DOHH2 (cell line): ENCODE data around the gene SPACA7.

Source experiments
- H3F3A ChIP-seq: fragments of 200-600 bp; sonication (generic), shearing (Covaris generic); 2 replicates; pipeline ENCODE4 v1.6.0; 2016; ENCODE audit warnings: antibody characterized with exemption, mild to moderate bottlenecking; ENCODE audit not compliant: control insufficient read depth, insufficient read depth
- H3K27ac ChIP-seq: fragments of 200-600 bp; sonication (generic); 2 replicates; pipeline ENCODE4 v1.5.1; 2014; ENCODE audit warnings: low read depth, mild to moderate bottlenecking, low read length, moderate library complexity
- H3K27me3 ChIP-seq: fragments of 200-600 bp; sonication (generic); 2 replicates; pipeline ENCODE4 v1.6.1; 2014; ENCODE audit warnings: mild to moderate bottlenecking, low read length, mixed read lengths; ENCODE audit not compliant: control insufficient read depth
- H3K36me3 ChIP-seq: fragments of 200-600 bp; sonication (generic); 2 replicates; pipeline ENCODE4 v1.6.1; 2014; ENCODE audit warnings: mild to moderate bottlenecking, low read length, moderate library complexity, mixed read lengths; ENCODE audit not compliant: control insufficient read depth
- H3K4me1 ChIP-seq: fragments of 200-600 bp; sonication (generic); 2 replicates; pipeline ENCODE4 v1.6.1; 2014; ENCODE audit warnings: mild to moderate bottlenecking, low read length, mixed read lengths; ENCODE audit not compliant: control insufficient read depth
- H3K4me2 ChIP-seq: fragments of 200-600 bp; sonication (generic); 2 replicates; pipeline ENCODE4 v1.6.0; 2014; ENCODE audit warnings: mild to moderate bottlenecking, low read length, moderate library complexity
- H3K4me3 ChIP-seq: fragments of 200-600 bp; sonication (generic); 2 replicates; pipeline ENCODE4 v1.5.1; 2014; ENCODE audit warnings: mild to moderate bottlenecking, low read length, mixed read lengths
- H3K79me2 ChIP-seq: fragments of 200-600 bp; sonication (generic); 2 replicates; pipeline ENCODE4 v1.6.1; 2014; ENCODE audit warnings: mild to moderate bottlenecking, low read length, mixed read lengths; ENCODE audit not compliant: control insufficient read depth
- H3K9me2 ChIP-seq: fragments of 200-600 bp; sonication (generic); replicated peaks from 2 replicates; pipeline ENCODE4 v1.6.1; 2014; ENCODE audit warnings: mild to moderate bottlenecking, low read length, mixed read lengths; ENCODE audit not compliant: control insufficient read depth
- H3K9me3 ChIP-seq: fragments of 200-600 bp; sonication (generic); 2 replicates; pipeline ENCODE4 v1.6.1; 2014; ENCODE audit warnings: antibody characterized with exemption, low read length, mixed read lengths; ENCODE audit not compliant: control insufficient read depth, insufficient read depth
- H4K20me1 ChIP-seq: fragments of 200-600 bp; sonication (generic); 2 replicates; pipeline ENCODE4 v1.6.0; 2014; ENCODE audit warnings: low read depth, mild to moderate bottlenecking, antibody characterized with exemption, low read length, moderate library complexity; ENCODE audit not compliant: control insufficient read depth, insufficient read depth
- EZH2phosphoT487 ChIP-seq: fragments of 200-600 bp; sonication (generic); IDR thresholded peaks from 2 replicates; pipeline ENCODE4 v1.6.1; 2017; ENCODE audit warnings: borderline replicate concordance, mild to moderate bottlenecking, antibody characterized with exemption, low read length, moderate library complexity, mixed read lengths
- TF ChIP-seq, protein P1 (sequence below): fragments of 200-600 bp; sonication (generic); IDR thresholded peaks from one replicate; pipeline ENCODE4 v1.5.1; 2014; ENCODE audit warnings: antibody characterized with exemption, mild to moderate bottlenecking, low read depth, low read length; ENCODE audit not compliant: poor library complexity, severe bottlenecking

The SPACA7 gene

GRCh38 chr13:112438094-112438493, 61.9 kb downstream of the SPACA7 start:
- H3K4me1 ChIP-seq: no peaks in the 10 kb centered on the region
- H3K4me3 ChIP-seq: no peak overlapping the region
- H3F3A ChIP-seq: no peaks in the 10 kb centered on the region
- no peaks in the 10 kb centered on the region for H3K9me2 ChIP-seq
- no peaks in the 10 kb centered on the region for H3K36me3 ChIP-seq
- H3K27me3 ChIP-seq: no peaks in the 10 kb centered on the region
- TF ChIP-seq, protein P1, sequence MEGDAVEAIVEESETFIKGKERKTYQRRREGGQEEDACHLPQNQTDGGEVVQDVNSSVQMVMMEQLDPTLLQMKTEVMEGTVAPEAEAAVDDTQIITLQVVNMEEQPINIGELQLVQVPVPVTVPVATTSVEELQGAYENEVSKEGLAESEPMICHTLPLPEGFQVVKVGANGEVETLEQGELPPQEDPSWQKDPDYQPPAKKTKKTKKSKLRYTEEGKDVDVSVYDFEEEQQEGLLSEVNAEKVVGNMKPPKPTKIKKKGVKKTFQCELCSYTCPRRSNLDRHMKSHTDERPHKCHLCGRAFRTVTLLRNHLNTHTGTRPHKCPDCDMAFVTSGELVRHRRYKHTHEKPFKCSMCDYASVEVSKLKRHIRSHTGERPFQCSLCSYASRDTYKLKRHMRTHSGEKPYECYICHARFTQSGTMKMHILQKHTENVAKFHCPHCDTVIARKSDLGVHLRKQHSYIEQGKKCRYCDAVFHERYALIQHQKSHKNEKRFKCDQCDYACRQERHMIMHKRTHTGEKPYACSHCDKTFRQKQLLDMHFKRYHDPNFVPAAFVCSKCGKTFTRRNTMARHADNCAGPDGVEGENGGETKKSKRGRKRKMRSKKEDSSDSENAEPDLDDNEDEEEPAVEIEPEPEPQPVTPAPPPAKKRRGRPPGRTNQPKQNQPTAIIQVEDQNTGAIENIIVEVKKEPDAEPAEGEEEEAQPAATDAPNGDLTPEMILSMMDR: no peak
- no peak for TF ChIP-seq EZH2phosphoT487
- H3K27ac ChIP-seq: no peak overlapping the region
- H3K9me3 ChIP-seq: no peaks in the 10 kb centered on the region
- no peaks in the 10 kb centered on the region for H4K20me1 ChIP-seq
- no peak overlapping the region for H3K4me2 ChIP-seq
- H3K79me2 ChIP-seq: no peaks in the 10 kb centered on the region

DNA sequence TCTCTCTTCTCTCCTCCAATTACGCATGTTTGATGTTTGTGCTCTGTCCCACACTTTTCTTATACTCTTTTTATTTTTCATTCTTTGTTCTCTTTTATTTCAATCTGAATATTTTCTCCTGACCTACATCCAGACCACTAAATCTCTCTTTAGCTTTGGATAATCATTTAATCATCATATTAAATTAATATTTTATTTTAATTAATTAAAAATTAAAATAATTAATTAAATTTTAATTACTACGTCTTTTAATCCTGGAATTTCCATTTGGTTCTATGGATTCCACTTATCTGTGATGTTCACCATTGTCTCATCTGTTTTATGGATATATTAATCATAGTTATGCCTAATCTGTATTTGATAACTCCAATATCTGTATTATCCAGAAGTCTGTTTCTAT, 62.4 kb downstream of the SPACA7 start:
- Histone ChIP-seq H3K4me3 (no peak overlapping the region), H3K9me3 (no peaks in the 10 kb centered on the region), H3K9me2 (no peaks in the 10 kb centered on the region), H3F3A (no peaks in the 10 kb centered on the region), H3K4me2 (no peak overlapping the region), H3K27ac (no peak overlapping the region), H3K27me3 (no peaks in the 10 kb centered on the region), H3K79me2 (no peaks in the 10 kb centered on the region), H3K36me3 (no peaks in the 10 kb centered on the region), H4K20me1 (no peaks in the 10 kb centered on the region), H3K4me1 (no peaks in the 10 kb centered on the region)
- TF ChIP-seq, protein P1: no peak
- no peak for TF ChIP-seq EZH2phosphoT487

GRCh38 chr13:112441226-112441625, 65.1 kb downstream of the SPACA7 start:
- H3K79me2 ChIP-seq: no peaks in the 10 kb centered on the region
- no peak overlapping the region for H3K4me3 ChIP-seq
- no peaks in the 10 kb centered on the region for H3F3A ChIP-seq
- H3K9me3 ChIP-seq: no peaks in the 10 kb centered on the region
- H3K9me2 ChIP-seq: no peaks in the 10 kb centered on the region
- TF ChIP-seq EZH2phosphoT487: no peak
- TF ChIP-seq, protein P1: no peak
- no peaks in the 10 kb centered on the region for H3K27me3 ChIP-seq
- H3K4me1 ChIP-seq: no peaks in the 10 kb centered on the region
- no peaks in the 10 kb centered on the region for H3K36me3 ChIP-seq
- H3K4me2 ChIP-seq: no peak overlapping the region
- H4K20me1 ChIP-seq: no peaks in the 10 kb centered on the region
- no peak overlapping the region for H3K27ac ChIP-seq
